Neural progenitor cell (in vitro differentiated cells): Measurements from ENCODE around the gene CRISPLD2. TPM values are rescaled to one million over a fixed set of nuclear protein-coding genes. Genes with fewer than 3 reads are reported as not detected.

Source experiments
- DNase-seq: peaks from one replicate; pipeline ENCODE4 v3.0.0-alpha.2; 2016; ENCODE audit warnings: low spot score
- H2AFZ ChIP-seq: fragments of 200-600 bp; sonication (generic); replicated peaks from 2 replicates; pipeline ENCODE4 v1.6.1; 2016; ENCODE audit warnings: antibody characterized with exemption
- H3F3A ChIP-seq: fragments of 200-600 bp; sonication (generic); 2 replicates; pipeline ENCODE4 v1.6.1; 2016; ENCODE audit warnings: antibody characterized with exemption, low read depth
- H3K27ac ChIP-seq: fragments of 200-600 bp; sonication (generic); 2 replicates; pipeline ENCODE4 v1.5.1; 2016; ENCODE audit warnings: mild to moderate bottlenecking
- H3K27me3 ChIP-seq: fragments of 200-600 bp; sonication (generic); 2 replicates; pipeline ENCODE4 v1.6.1; 2016; ENCODE audit warnings: mild to moderate bottlenecking, moderate library complexity
- H3K36me3 ChIP-seq: fragments of 200-600 bp; sonication (generic); 2 replicates; pipeline ENCODE4 v1.5.1; 2016
- H3K4me1 ChIP-seq: fragments of 200-600 bp; sonication (generic); 2 replicates; pipeline ENCODE4 v1.6.1; 2016; ENCODE audit warnings: mixed run types
- H3K4me2 ChIP-seq: fragments of 200-600 bp; sonication (generic); 2 replicates; pipeline ENCODE4 v1.6.1; 2016
- H3K4me3 ChIP-seq: fragments of 200-600 bp; sonication (generic); 2 replicates; pipeline ENCODE4 v1.5.1; 2016
- H3K79me2 ChIP-seq: fragments of 200-600 bp; sonication (generic); 2 replicates; pipeline ENCODE4 v1.6.1; 2016; ENCODE audit warnings: low read depth
- H3K9ac ChIP-seq: fragments of 200-600 bp; sonication (generic); 2 replicates; pipeline ENCODE4 v1.6.1; 2016
- H3K9me3 ChIP-seq: fragments of 200-600 bp; sonication (generic); 2 replicates; pipeline ENCODE4 v1.5.1; 2016; ENCODE audit warnings: low read depth
- H4K20me1 ChIP-seq: fragments of 200-600 bp; sonication (generic); 2 replicates; pipeline ENCODE4 v1.6.1; 2016; ENCODE audit warnings: low read depth
- H3K27ac Mint-ChIP-seq: 3 replicates; pipeline ENCODE4 v1.8.0; 2021; ENCODE audit warnings: mixed read lengths
- H3K27me3 Mint-ChIP-seq: 2 replicates; pipeline ENCODE4 v1.8.0; 2022; ENCODE audit warnings: low read depth, mild to moderate bottlenecking, inconsistent platforms, moderate library complexity, mixed read lengths; ENCODE audit not compliant: insufficient read depth
- H3K36me3 Mint-ChIP-seq: 3 replicates; pipeline ENCODE4 v1.8.0; 2021; ENCODE audit warnings: mixed read lengths
- H3K4me1 Mint-ChIP-seq: 3 replicates; pipeline ENCODE4 v1.8.0; 2021; ENCODE audit warnings: mixed read lengths
- H3K4me3 Mint-ChIP-seq: 3 replicates; pipeline ENCODE4 v1.8.0; 2021; ENCODE audit warnings: mild to moderate bottlenecking, moderate library complexity, mixed read lengths
- H3K9me3 Mint-ChIP-seq: 3 replicates; pipeline ENCODE4 v1.8.0; 2020; ENCODE audit warnings: mixed read lengths
- CTCF ChIP-seq: fragments of 200-600 bp; sonication (generic); IDR thresholded peaks from 2 replicates; pipeline ENCODE4 v1.5.1; 2017; ENCODE audit warnings: antibody characterized with exemption, mild to moderate bottlenecking
- EZH2 ChIP-seq: fragments of 200-600 bp; sonication (generic); IDR thresholded peaks from 2 replicates; pipeline ENCODE4 v1.6.1; 2017; ENCODE audit warnings: antibody characterized with exemption, mild to moderate bottlenecking, moderate library complexity
- EZH2phosphoT487 ChIP-seq: fragments of 200-600 bp; sonication (generic); IDR thresholded peaks from 2 replicates; pipeline ENCODE4 v1.6.1; 2017; ENCODE audit warnings: antibody characterized with exemption
- total RNA-seq: library from RNA; depleted of rRNA; stranded (reverse); fragments of >200 nt; gene quantifications from 2 replicates; pipeline ENCODE4 v1.2.3, GENCODE V29; 2015; ENCODE audit warnings: low replicate concordance

CRISPLD2 gene
- total RNA-seq, 1 donor from 2014 or later: 0.11 TPM

DNA sequence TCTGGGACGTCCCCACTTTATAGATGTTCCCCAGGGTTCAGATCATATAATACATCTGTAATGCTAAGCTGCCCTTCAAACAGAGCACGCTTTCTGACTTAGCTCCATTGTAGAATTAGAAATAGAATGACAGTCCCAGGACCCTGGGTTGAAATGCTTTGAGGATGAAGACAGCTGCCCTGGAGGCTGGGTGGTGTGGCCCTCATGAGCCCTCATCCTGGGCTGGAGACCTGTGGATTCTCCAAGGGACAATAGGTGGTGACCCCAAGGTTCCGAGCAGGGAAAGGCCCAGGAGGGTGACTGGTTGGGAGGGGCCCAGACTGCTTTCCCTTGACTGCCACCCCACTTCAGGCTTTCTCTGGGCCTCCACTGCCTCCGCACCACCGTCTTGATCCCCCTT, 59.0 kb downstream of the CRISPLD2 start:
- no peak overlapping the region for H2AFZ ChIP-seq
- no peaks in the 10 kb centered on the region for H3K27me3 ChIP-seq
- no peaks in the 10 kb centered on the region for H3K79me2 ChIP-seq
- no peaks in the 10 kb centered on the region for H4K20me1 ChIP-seq
- H3K36me3 ChIP-seq: no peaks in the 10 kb centered on the region
- no peak overlapping the region for H3K27ac ChIP-seq
- H3K27ac Mint-ChIP-seq: peak overlapping the region; percentile 33
- H3K9me3 ChIP-seq: no peaks in the 10 kb centered on the region
- no peaks in the 10 kb centered on the region for H3K4me1 ChIP-seq
- no peak overlapping the region for H3K4me3 Mint-ChIP-seq
- peaks cover 3% of the 10 kb centered on the region for H3F3A ChIP-seq
- TF ChIP-seq EZH2 (no peak), CTCF (no peak)
- peaks cover 10% of the 10 kb centered on the region for H3K9me3 Mint-ChIP-seq
- H3K27me3 Mint-ChIP-seq: peaks cover 19% of the 10 kb centered on the region
- H3K4me3 ChIP-seq: no peak overlapping the region
- no peak overlapping the region for H3K9ac ChIP-seq
- peaks cover 16% of the 10 kb centered on the region for H3K4me1 Mint-ChIP-seq
- no peak overlapping the region for H3K4me2 ChIP-seq
- no peak for DNase-seq
- peaks cover 2% of the 10 kb centered on the region for H3K36me3 Mint-ChIP-seq

GRCh38 chr16:84879569-84880487, 60.0 kb downstream of the CRISPLD2 start:
- Histone ChIP-seq H3K27ac (no peak overlapping the region), H3K36me3 (no peaks in the 10 kb centered on the region), H3K4me3 (no peak overlapping the region), H3K9me3 (no peaks in the 10 kb centered on the region), H3K79me2 (no peaks in the 10 kb centered on the region), H2AFZ (no peak overlapping the region), H4K20me1 (no peaks in the 10 kb centered on the region), H3F3A (peaks cover 5% of the 10 kb centered on the region), H3K4me1 (peaks cover 4% of the 10 kb centered on the region), H3K9ac (no peak overlapping the region), H3K27me3 (no peaks in the 10 kb centered on the region), H3K4me2 (no peak overlapping the region)
- H3K36me3 Mint-ChIP-seq: no peaks in the 10 kb centered on the region
- peaks cover 10% of the 10 kb centered on the region for H3K9me3 Mint-ChIP-seq
- no peak overlapping the region for H3K27ac Mint-ChIP-seq
- no peak for TF ChIP-seq EZH2phosphoT487
- TF ChIP-seq EZH2: no peak
- no peak for TF ChIP-seq CTCF
- peaks cover 16% of the 10 kb centered on the region for H3K27me3 Mint-ChIP-seq
- H3K4me3 Mint-ChIP-seq: no peak overlapping the region
- no peak for DNase-seq
- peaks cover 25% of the 10 kb centered on the region for H3K4me1 Mint-ChIP-seq

DNA sequence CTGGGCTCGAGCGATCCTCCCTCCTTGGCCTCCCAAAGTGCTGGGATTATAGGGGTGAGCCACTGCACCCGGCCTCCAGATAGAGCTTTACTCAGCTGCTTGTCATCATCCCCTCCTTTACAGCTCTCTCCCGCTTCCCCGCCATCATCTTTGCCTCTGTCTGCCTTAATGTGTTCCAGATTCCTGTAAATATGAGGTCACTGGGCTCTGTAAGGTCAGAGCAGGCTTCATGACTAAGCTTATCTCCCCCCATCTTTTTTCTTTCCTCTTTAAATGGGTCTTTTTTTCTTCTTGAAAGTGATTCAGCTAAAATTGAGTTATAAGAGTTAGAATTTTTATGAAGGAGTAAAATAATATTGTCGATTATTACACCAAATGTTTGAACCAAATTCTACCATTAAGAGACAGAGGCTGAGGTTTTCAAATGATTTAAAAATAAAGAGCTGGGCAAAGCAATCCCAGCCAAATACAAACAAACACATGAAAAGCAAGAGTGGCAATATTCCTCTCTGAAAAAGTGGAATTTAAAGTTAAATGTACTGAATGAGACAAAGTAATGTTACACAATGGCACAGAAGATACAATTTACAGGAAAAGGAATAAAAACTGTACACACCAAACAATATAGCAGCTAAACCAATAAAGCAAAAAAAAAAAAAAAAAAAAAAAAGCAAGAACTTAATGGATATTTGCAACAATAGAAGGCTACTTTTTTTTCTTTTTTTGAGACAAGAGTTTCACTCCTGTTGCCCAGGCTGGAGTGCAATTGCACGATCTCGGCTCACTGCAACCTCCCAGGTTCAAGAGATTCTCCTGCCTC, 62.1 kb downstream of the CRISPLD2 start:
- Mint-ChIP-seq H3K4me3 (no peak overlapping the region), H3K27ac (no peak overlapping the region), H3K9me3 (peaks cover 10% of the 10 kb centered on the region), H3K36me3 (no peaks in the 10 kb centered on the region), H3K4me1 (peaks cover 34% of the 10 kb centered on the region), H3K27me3 (peaks cover 16% of the 10 kb centered on the region)
- Histone ChIP-seq H3F3A (peaks cover 8% of the 10 kb centered on the region), H3K36me3 (no peaks in the 10 kb centered on the region), H3K4me1 (peaks cover 13% of the 10 kb centered on the region), H3K9me3 (no peaks in the 10 kb centered on the region), H2AFZ (no peak overlapping the region), H3K27me3 (no peaks in the 10 kb centered on the region), H3K9ac (no peak overlapping the region), H4K20me1 (no peaks in the 10 kb centered on the region), H3K4me3 (no peak overlapping the region), H3K79me2 (no peaks in the 10 kb centered on the region), H3K27ac (no peak overlapping the region), H3K4me2 (no peak overlapping the region)
- DNase-seq: no peak
- TF ChIP-seq EZH2 (no peak), CTCF (no peak), EZH2phosphoT487 (no peak)
